HG03565 (cell line): Measurements from ENCODE around the gene SERPINA9.

ENCODE experiments used
- ATAC-seq: cut with Tn5 transposase; IDR thresholded peaks from one replicate; pipeline ENCODE4 v1.9.1; 2021; ENCODE audit warnings: mild to moderate bottlenecking, moderate library complexity; ENCODE audit not compliant: unreplicated experiment

SERPINA9 gene

GRCh38 chr14:94462763-94463572 lies 13.0 kb downstream of the SERPINA9 start:
- no peak for ATAC-seq

GRCh38 chr14:94462219-94462551 lies 13.8 kb downstream of the SERPINA9 start:
- ATAC-seq: no peak

- ATAC-seq: no peak
These were observed 14.3 kb downstream of the SERPINA9 start for GRCh38 chr14:94461526-94462218.

- no peak for ATAC-seq
These were observed 15.2 kb downstream of the SERPINA9 start for GRCh38 chr14:94460631-94461416.

GRCh38 chr14:94458558-94459205 lies 17.3 kb downstream of the SERPINA9 start:
- no peak for ATAC-seq

- no peak for ATAC-seq
These were observed 17.9 kb downstream of the SERPINA9 start for GRCh38 chr14:94458096-94458495.

- ATAC-seq: no peak
These were observed 20.1 kb downstream of the SERPINA9 start for GRCh38 chr14:94455928-94456327.

- no peak for ATAC-seq
These were observed 24.2 kb downstream of the SERPINA9 start for GRCh38 chr14:94451826-94452225.

GRCh38 chr14:94451091-94451771 lies 24.8 kb downstream of the SERPINA9 start:
- no peak for ATAC-seq

- no peak for ATAC-seq
These were observed 25.3 kb downstream of the SERPINA9 start for GRCh38 chr14:94450722-94451090.

- no peak for ATAC-seq
These were observed 26.1 kb downstream of the SERPINA9 start for GRCh38 chr14:94449930-94450329.

GRCh38 chr14:94448071-94448808 lies 27.8 kb downstream of the SERPINA9 start:
- ATAC-seq: no peak

- ATAC-seq: no peak
These were observed 28.8 kb downstream of the SERPINA9 start for GRCh38 chr14:94447206-94447605.

- ATAC-seq: no peak
These were observed 29.9 kb downstream of the SERPINA9 start for GRCh38 chr14:94446126-94446525.

- ATAC-seq: no peak
These were observed 31.0 kb downstream of the SERPINA9 start for GRCh38 chr14:94445003-94445402.

GRCh38 chr14:94441531-94442205 lies 34.3 kb downstream of the SERPINA9 start:
- no peak for ATAC-seq

GRCh38 chr14:94441130-94441529 lies 34.9 kb downstream of the SERPINA9 start:
- ATAC-seq: no peak

- no peak for ATAC-seq
These were observed 36.4 kb downstream of the SERPINA9 start for GRCh38 chr14:94439453-94440057.

GRCh38 chr14:94428610-94429009 lies 47.4 kb downstream of the SERPINA9 start:
- ATAC-seq: no peak
